HepG2 (cell line): ENCODE results near the gene TP53. TPM values are rescaled to one million over a fixed set of nuclear protein-coding genes. Genes with fewer than 3 reads are reported as not detected.

Experiments
- CHD2 ChIP-seq: IDR thresholded peaks from 2 replicates; pipeline ENCODE4 v1.6.1; 2011; ENCODE audit warnings: low read depth, low read length, improper control_type of control experiment
- FOSL1 ChIP-seq: sonication (generic); formaldehyde crosslinking; IDR thresholded peaks from 2 replicates; pipeline ENCODE4 v1.9.0; 2021; ENCODE audit warnings: missing genetic modification reagents, borderline replicate concordance
- GABPA ChIP-seq, 2 experiments: IDR thresholded peaks; 2 replicates each; pipeline ENCODE4 v1.6.1; 2011 to 2016; ENCODE audit warnings: low read depth in 2 of 2, low read length in 1 of 2, missing biosample characterization in 1 of 2, missing genetic modification characterization in 1 of 2
- GATAD2A ChIP-seq: IDR thresholded peaks from 2 replicates; pipeline ENCODE4 v1.6.1; 2016
- HMG20B ChIP-seq: conservative IDR thresholded peaks from 2 replicates; pipeline ENCODE4 v1.6.1; 2016; ENCODE audit warnings: missing genetic modification reagents, missing compliant biosample characterization
- KDM3A ChIP-seq: IDR thresholded peaks from 2 replicates; pipeline ENCODE4 v1.6.1; 2018; ENCODE audit warnings: low read depth, missing compliant biosample characterization
- KLF6 ChIP-seq: IDR thresholded peaks from 2 replicates; pipeline ENCODE4 v1.8.0; 2016; ENCODE audit warnings: missing biosample characterization, missing genetic modification reagents
- NFIC ChIP-seq: IDR thresholded peaks from 2 replicates; pipeline ENCODE4 v1.6.1; 2012; ENCODE audit warnings: mild to moderate bottlenecking, low read length, inconsistent platforms
- NRL ChIP-seq: sonication (generic); formaldehyde crosslinking; IDR thresholded peaks from 2 replicates; pipeline ENCODE4 v1.5.0; 2020; ENCODE audit warnings: missing genetic modification reagents, mild to moderate bottlenecking, moderate library complexity, borderline replicate concordance
- SALL1 ChIP-seq: sonication (generic); formaldehyde crosslinking; IDR thresholded peaks from 2 replicates; pipeline ENCODE4 v1.8.0; 2022; ENCODE audit warnings: mild to moderate bottlenecking, missing genetic modification reagents
- SALL2 ChIP-seq: sonication (generic); formaldehyde crosslinking; IDR thresholded peaks from 2 replicates; pipeline ENCODE4 v1.8.1; 2023; ENCODE audit warnings: mild to moderate bottlenecking, missing genetic modification reagents, inconsistent platforms
- SAP130 ChIP-seq: IDR thresholded peaks from 2 replicates; pipeline ENCODE4 v1.6.1; 2016; ENCODE audit warnings: low read depth
- WIZ ChIP-seq: sonication (generic); formaldehyde crosslinking; IDR thresholded peaks from 2 replicates; pipeline ENCODE4 v1.5.1; 2020; ENCODE audit warnings: mild to moderate bottlenecking, missing genetic modification reagents
- XRCC5 ChIP-seq: fragments of 200-400 bp; formaldehyde crosslinking; optimal IDR thresholded peaks from 2 replicates; pipeline ENCODE3; 2017; ENCODE audit warnings: mild to moderate bottlenecking, low read length
- ZBTB10 ChIP-seq: sonication (generic); formaldehyde crosslinking; IDR thresholded peaks from 2 replicates; pipeline ENCODE4 v1.4.0; 2020; ENCODE audit warnings: missing genetic modification reagents, borderline replicate concordance
- ZMYM2 ChIP-seq: sonication (generic); formaldehyde crosslinking; IDR thresholded peaks from 2 replicates; pipeline ENCODE4 v1.8.0; 2022; ENCODE audit warnings: mild to moderate bottlenecking, missing genetic modification reagents
- ZNF543 ChIP-seq: sonication (generic); formaldehyde crosslinking; IDR thresholded peaks from 2 replicates; pipeline ENCODE4 v1.4.0; 2020; ENCODE audit warnings: mild to moderate bottlenecking, missing genetic modification reagents
- ZSCAN21 ChIP-seq: sonication (generic); formaldehyde crosslinking; IDR thresholded peaks from 2 replicates; pipeline ENCODE4 v1.8.0; 2022; ENCODE audit warnings: mild to moderate bottlenecking, missing genetic modification reagents, moderate library complexity, borderline replicate concordance
- polyA plus RNA-seq, 8 experiments: library from polyadenylated mRNA; depleted of rRNA in 3 of 8; stranded (reverse) in 7 of 8; unstranded in 1 of 8; fragments of >200 nt; fragmentation: Illumina TruSeq in 4 of 8; extraction: Trizol in 4 of 8; gene quantifications; 2 replicates each; pipeline versions ENCODE4 v1.2.1 to v1.2.3, GENCODE V29; 2011 to 2016; ENCODE audit warnings: low read depth in 4 of 8, missing spikeins in 1 of 8, mixed read lengths in 1 of 8; ENCODE audit not compliant: insufficient read depth in 1 of 8
- total RNA-seq, 5 experiments: library from RNA; depleted of rRNA; stranded (reverse); fragments of >200 nt; fragmentation: Illumina TruSeq; extraction: Trizol; gene quantifications; 2 replicates each; pipeline ENCODE4 v1.2.3, GENCODE V29; 2016; ENCODE audit warnings: low read depth in 1 of 5
- TF ChIP-seq, protein P1 (sequence below): sonication (generic); formaldehyde crosslinking; IDR thresholded peaks from 2 replicates; pipeline ENCODE4 v1.5.1; 2020; ENCODE audit warnings: mild to moderate bottlenecking, missing genetic modification reagents, moderate library complexity
- TF ChIP-seq, protein P2 (sequence below): sonication (generic); formaldehyde crosslinking; IDR thresholded peaks from 2 replicates; pipeline ENCODE4 v1.5.0; 2020; ENCODE audit warnings: mild to moderate bottlenecking, missing genetic modification reagents
- TF ChIP-seq, protein P3 (sequence below): IDR thresholded peaks from 2 replicates; pipeline ENCODE4 v1.6.1; 2016; ENCODE audit warnings: missing genetic modification reagents, missing compliant biosample characterization
- TF ChIP-seq, protein P4 (sequence below): IDR thresholded peaks from 2 replicates; pipeline ENCODE4 v1.6.1; 2016; ENCODE audit warnings: missing compliant biosample characterization, missing genetic modification reagents, borderline replicate concordance

The TP53 gene
- total and polyA plus RNA-seq, 2 of the 13 experiments (the other 11 are each of a cell fraction or from before 2014, with no cell fraction given), result 17.1 to 29.9 TPM

GRCh38 chr17:7685533-7686221 is 1.6 kb downstream of the TP53 start (continued):
- TF ChIP-seq, protein P1, sequence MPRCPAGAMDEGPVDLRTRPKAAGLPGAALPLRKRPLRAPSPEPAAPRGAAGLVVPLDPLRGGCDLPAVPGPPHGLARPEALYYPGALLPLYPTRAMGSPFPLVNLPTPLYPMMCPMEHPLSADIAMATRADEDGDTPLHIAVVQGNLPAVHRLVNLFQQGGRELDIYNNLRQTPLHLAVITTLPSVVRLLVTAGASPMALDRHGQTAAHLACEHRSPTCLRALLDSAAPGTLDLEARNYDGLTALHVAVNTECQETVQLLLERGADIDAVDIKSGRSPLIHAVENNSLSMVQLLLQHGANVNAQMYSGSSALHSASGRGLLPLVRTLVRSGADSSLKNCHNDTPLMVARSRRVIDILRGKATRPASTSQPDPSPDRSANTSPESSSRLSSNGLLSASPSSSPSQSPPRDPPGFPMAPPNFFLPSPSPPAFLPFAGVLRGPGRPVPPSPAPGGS, result no peak
- TF ChIP-seq, protein P2, sequence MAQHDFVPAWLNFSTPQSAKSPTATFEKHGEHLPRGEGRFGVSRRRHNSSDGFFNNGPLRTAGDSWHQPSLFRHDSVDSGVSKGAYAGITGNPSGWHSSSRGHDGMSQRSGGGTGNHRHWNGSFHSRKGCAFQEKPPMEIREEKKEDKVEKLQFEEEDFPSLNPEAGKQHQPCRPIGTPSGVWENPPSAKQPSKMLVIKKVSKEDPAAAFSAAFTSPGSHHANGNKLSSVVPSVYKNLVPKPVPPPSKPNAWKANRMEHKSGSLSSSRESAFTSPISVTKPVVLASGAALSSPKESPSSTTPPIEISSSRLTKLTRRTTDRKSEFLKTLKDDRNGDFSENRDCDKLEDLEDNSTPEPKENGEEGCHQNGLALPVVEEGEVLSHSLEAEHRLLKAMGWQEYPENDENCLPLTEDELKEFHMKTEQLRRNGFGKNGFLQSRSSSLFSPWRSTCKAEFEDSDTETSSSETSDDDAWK (CRISPR knock-in tag), result no peak
- TF ChIP-seq NRL (no peak; the same call in 1 of the 2 replicates), ZSCAN21 (CRISPR knock-in tag) (peak; percentile 31; the same call in 1 of the 2 replicates), SALL2 (CRISPR knock-in tag) (peak; percentile 67; the same call in 1 of the 2 replicates), ZMYM2 (CRISPR knock-in tag) (no peak), CHD2 (peak; percentile 57; the same call in 1 of the 2 replicates), XRCC5 (peak; percentile 12), GATAD2A (CRISPR knock-in tag) (no peak), ZBTB10 (CRISPR knock-in tag) (no peak), ZNF543 (0 out of 2 replicates have a peak, but pooled peaks have one; percentile 32), WIZ (CRISPR knock-in tag) (0 out of 2 replicates have a peak, but pooled peaks have one; percentile 9), SAP130 (CRISPR knock-in tag) (peak; percentile 91), KDM3A (CRISPR knock-in tag) (0 out of 2 replicates have a peak, but pooled peaks have one; percentile 12), SALL1 (CRISPR knock-in tag) (peak; percentile 52; the same call in 1 of the 2 replicates), HMG20B (no peak), FOSL1 (CRISPR knock-in tag) (no peak), NFIC (no peak), GABPA (IDR thresholded peaks at IDR 0.05; ENCODE audit: low read depth, low read length) (peak; percentile 80), GABPA (CRISPR knock-in tag; IDR thresholded peaks at IDR 0.05; ENCODE audit: low read depth) (peak; percentile 90), KLF6 (CRISPR knock-in tag) (no peak)
- TF ChIP-seq, protein P3, sequence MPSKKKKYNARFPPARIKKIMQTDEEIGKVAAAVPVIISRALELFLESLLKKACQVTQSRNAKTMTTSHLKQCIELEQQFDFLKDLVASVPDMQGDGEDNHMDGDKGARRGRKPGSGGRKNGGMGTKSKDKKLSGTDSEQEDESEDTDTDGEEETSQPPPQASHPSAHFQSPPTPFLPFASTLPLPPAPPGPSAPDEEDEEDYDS (CRISPR knock-in tag), result 0 out of 2 replicates have a peak, but pooled peaks have one; percentile 34
- TF ChIP-seq, protein P4, sequence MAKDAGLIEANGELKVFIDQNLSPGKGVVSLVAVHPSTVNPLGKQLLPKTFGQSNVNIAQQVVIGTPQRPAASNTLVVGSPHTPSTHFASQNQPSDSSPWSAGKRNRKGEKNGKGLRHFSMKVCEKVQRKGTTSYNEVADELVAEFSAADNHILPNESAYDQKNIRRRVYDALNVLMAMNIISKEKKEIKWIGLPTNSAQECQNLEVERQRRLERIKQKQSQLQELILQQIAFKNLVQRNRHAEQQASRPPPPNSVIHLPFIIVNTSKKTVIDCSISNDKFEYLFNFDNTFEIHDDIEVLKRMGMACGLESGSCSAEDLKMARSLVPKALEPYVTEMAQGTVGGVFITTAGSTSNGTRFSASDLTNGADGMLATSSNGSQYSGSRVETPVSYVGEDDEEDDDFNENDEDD (CRISPR knock-in tag), result peak; percentile 66; the same call in 1 of the 2 replicates
